Keratinocyte (primary cell): ENCODE results near the gene CXCL10. TPM values are rescaled to one million over a fixed set of nuclear protein-coding genes. Genes with fewer than 3 reads are reported as not detected.

Experiments used
- DNase-seq: peaks from one replicate; pipeline ENCODE4 v3.0.0-alpha.2; 2011; ENCODE audit warnings: low read depth, missing footprints, low spot score
- FAIRE-seq: peaks from 2 replicates; lab custom pipeline; 2011; peaks lifted over from hg19 to GRCh38; lab: Jason Lieb, UNC
- H2AFZ ChIP-seq: 2 replicates; pipeline ENCODE4 v1.6.0; 2012; ENCODE audit warnings: low read length, control low read depth, inconsistent platforms; ENCODE audit not compliant: control insufficient read depth
- H3K27ac ChIP-seq: 2 replicates; pipeline ENCODE4 v1.5.1; 2011; ENCODE audit warnings: low read length; ENCODE audit not compliant: control insufficient read depth, insufficient read depth
- H3K27me3 ChIP-seq: 3 replicates; pipeline ENCODE4 v1.6.0; 2011; ENCODE audit warnings: low read length; ENCODE audit not compliant: control insufficient read depth, insufficient read depth; ENCODE audit errors: extremely low read depth
- H3K36me3 ChIP-seq, 2 experiments: 2 replicates in 1 of 2; 3 replicates in 1 of 2; pipeline ENCODE4 v1.5.1; 2011; ENCODE audit warnings: low read length in 2 of 2, mild to moderate bottlenecking in 1 of 2; ENCODE audit not compliant: control insufficient read depth in 2 of 2, insufficient read depth in 2 of 2; ENCODE audit errors: extremely low read depth in 1 of 2
- H3K4me1 ChIP-seq: 3 replicates; pipeline ENCODE4 v1.5.1; 2011; ENCODE audit warnings: low read length; ENCODE audit not compliant: control insufficient read depth, insufficient read depth; ENCODE audit errors: extremely low read depth
- H3K4me2 ChIP-seq: 3 replicates; pipeline ENCODE4 v1.6.0; 2011; ENCODE audit warnings: low read depth, low read length; ENCODE audit not compliant: control insufficient read depth, insufficient read depth; ENCODE audit errors: extremely low read depth
- H3K4me3 ChIP-seq, 3 experiments: fragments of 200-600 bp in 1 of 3; sonication (generic) in 1 of 3; 2 replicates in 2 of 3; 3 replicates in 1 of 3; pipeline ENCODE4 v1.5.1; 2011 to 2016; ENCODE audit warnings: low read length in 3 of 3, mild to moderate bottlenecking in 3 of 3, control low read depth in 2 of 3, inconsistent platforms in 1 of 3, low read depth in 1 of 3, mixed read lengths in 1 of 3, mixed run types in 1 of 3, moderate library complexity in 1 of 3; ENCODE audit not compliant: control insufficient read depth in 2 of 3, insufficient read depth in 2 of 3; ENCODE audit errors: extremely low read depth in 1 of 3
- H3K79me2 ChIP-seq: 2 replicates; pipeline ENCODE4 v1.6.0; 2012; ENCODE audit warnings: low read length; ENCODE audit not compliant: control insufficient read depth, insufficient read depth
- H3K9ac ChIP-seq: 3 replicates; pipeline ENCODE4 v1.6.0; 2011; ENCODE audit warnings: low read length; ENCODE audit not compliant: control insufficient read depth, insufficient read depth; ENCODE audit errors: extremely low read depth
- H3K9me1 ChIP-seq: 3 replicates; pipeline ENCODE4 v1.6.0; 2011; ENCODE audit warnings: low read length; ENCODE audit not compliant: control insufficient read depth, insufficient read depth; ENCODE audit errors: extremely low read depth
- H3K9me3 ChIP-seq: 2 replicates; pipeline ENCODE4 v1.5.1; 2012; ENCODE audit warnings: low read depth, low read length; ENCODE audit not compliant: control insufficient read depth
- H4K20me1 ChIP-seq: 3 replicates; pipeline ENCODE4 v1.6.0; 2011; ENCODE audit warnings: low read length; ENCODE audit not compliant: control insufficient read depth, insufficient read depth; ENCODE audit errors: extremely low read depth
- EZH2 ChIP-seq: IDR thresholded peaks from one replicate; pipeline ENCODE4 v1.6.1; 2012; ENCODE audit warnings: inconsistent platforms, mild to moderate bottlenecking, low read length, moderate library complexity
- dilution Hi-C: fragments of 300-500 bp; cut with MboI; formaldehyde crosslinking; loops from one replicate; pipeline ENCODE4 v1.7.0; 2020; ENCODE audit warnings: low sequenced_read_pairs; ENCODE audit not compliant: extremely low pct_ligation_motif_present
- polyA plus RNA-seq, 5 experiments: library from polyadenylated mRNA; depleted of rRNA in 3 of 5; stranded (reverse) in 3 of 5; stranded (forward) in 1 of 5; unstranded in 1 of 5; fragments of >200 nt; gene quantifications; 1 replicate in 1 of 5; 2 replicates in 3 of 5; 3 replicates in 1 of 5; pipeline versions ENCODE4 v1.2.1 to v1.2.3, GENCODE V29; 2011 to 2012; ENCODE audit warnings: missing spikeins in 2 of 5, low read depth in 1 of 5, low replicate concordance in 1 of 5
- TF ChIP-seq, protein P1 (sequence below), 3 experiments: IDR thresholded peaks in 1 of 3; conservative IDR thresholded peaks in 1 of 3; optimal IDR thresholded peaks in 1 of 3; 2 replicates in 2 of 3; 3 replicates in 1 of 3; pipeline versions ENCODE3 to v1.5.1; 2011; ENCODE audit warnings: low read length in 3 of 3, mild to moderate bottlenecking in 3 of 3, moderate library complexity in 2 of 3, control low read depth in 1 of 3, inconsistent platforms in 1 of 3; ENCODE audit not compliant: insufficient read depth in 2 of 3; ENCODE audit errors: extremely low read depth in 1 of 3

The CXCL10 gene
- polyA plus RNA-seq, 1 donor (not counting 4 experiments of a cell fraction or from before 2014, with no cell fraction given) = 0.72 TPM

GRCh38 chr4:76007089-76007862, 16.0 kb downstream of the CXCL10 start, which contains the start of gene CXCL9:
CXCL9 (minus strand) TSS chr4:76007509; CDS start chr4:76007449, 60 bp downstream.
- Histone ChIP-seq H3K4me1 (peaks cover 21% of the 10 kb centered on the region), H3K9ac (no peak within 1 kb of the TSS), H2AFZ (no peak within 1 kb of the TSS), H3K9me3 (no peaks in the 10 kb centered on the region), H3K9me1 (no peaks in the 10 kb centered on the region), H3K4me3 (no peak within 1 kb of the TSS), H3K27me3 (no peaks in the 10 kb centered on the region), H3K79me2 (no peaks in the 10 kb centered on the region), H3K36me3 (no peaks in the 10 kb centered on the region), H3K4me2 (peak within 1 kb of the TSS; percentile 49), H3K27ac (no peak within 1 kb of the TSS), H4K20me1 (no peaks in the 10 kb centered on the region)
- TF ChIP-seq EZH2 = no peak
- TF ChIP-seq, protein P1, sequence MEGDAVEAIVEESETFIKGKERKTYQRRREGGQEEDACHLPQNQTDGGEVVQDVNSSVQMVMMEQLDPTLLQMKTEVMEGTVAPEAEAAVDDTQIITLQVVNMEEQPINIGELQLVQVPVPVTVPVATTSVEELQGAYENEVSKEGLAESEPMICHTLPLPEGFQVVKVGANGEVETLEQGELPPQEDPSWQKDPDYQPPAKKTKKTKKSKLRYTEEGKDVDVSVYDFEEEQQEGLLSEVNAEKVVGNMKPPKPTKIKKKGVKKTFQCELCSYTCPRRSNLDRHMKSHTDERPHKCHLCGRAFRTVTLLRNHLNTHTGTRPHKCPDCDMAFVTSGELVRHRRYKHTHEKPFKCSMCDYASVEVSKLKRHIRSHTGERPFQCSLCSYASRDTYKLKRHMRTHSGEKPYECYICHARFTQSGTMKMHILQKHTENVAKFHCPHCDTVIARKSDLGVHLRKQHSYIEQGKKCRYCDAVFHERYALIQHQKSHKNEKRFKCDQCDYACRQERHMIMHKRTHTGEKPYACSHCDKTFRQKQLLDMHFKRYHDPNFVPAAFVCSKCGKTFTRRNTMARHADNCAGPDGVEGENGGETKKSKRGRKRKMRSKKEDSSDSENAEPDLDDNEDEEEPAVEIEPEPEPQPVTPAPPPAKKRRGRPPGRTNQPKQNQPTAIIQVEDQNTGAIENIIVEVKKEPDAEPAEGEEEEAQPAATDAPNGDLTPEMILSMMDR (optimal IDR thresholded peaks at IDR 0.05 in 1 of 3, IDR thresholded peaks at IDR 0.05 in 1 of 3, conservative IDR thresholded peaks at IDR 0.05 in 1 of 3; ENCODE audit: extremely low read depth in 1 of 3, insufficient read depth in 2 of 3, low read length in 3 of 3) = no peak
- DNase-seq = no peak
- dilution Hi-C loops = no loop called here
- peak; percentile 78 for FAIRE-seq

DNA sequence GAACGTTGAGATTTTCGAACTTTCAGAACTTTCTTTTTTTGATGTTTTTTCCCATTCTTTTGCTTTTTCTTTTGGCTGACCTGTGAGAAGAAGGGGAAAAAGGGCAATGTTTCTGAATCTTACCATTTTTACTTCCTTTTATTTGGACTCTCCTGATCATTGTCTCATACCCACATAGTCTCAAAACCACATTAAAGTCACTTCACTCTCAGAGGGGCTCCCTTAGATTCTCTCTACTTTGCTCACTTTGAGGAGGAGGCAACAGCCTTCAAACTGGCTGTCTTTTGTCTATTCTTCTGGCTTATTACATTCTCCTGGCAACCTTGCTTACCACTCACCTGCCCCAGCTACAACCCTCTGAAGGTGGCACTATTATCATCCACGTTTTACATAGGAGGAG, 19.7 kb downstream of the CXCL10 start:
- Histone ChIP-seq H3K79me2 (no peaks in the 10 kb centered on the region), H3K9me1 (no peaks in the 10 kb centered on the region), H3K4me1 (peaks cover 9% of the 10 kb centered on the region), H3K9me3 (no peaks in the 10 kb centered on the region), H3K36me3 (no peaks in the 10 kb centered on the region), H3K27ac (no peak overlapping the region), H3K27me3 (no peaks in the 10 kb centered on the region), H3K4me3 (no peak overlapping the region), H2AFZ (no peak overlapping the region), H3K9ac (no peak overlapping the region), H3K4me2 (no peak overlapping the region), H4K20me1 (no peaks in the 10 kb centered on the region)
- DNase-seq (no peak), FAIRE-seq (no peak)
- dilution Hi-C loops = no loop called here
- no peak for TF ChIP-seq EZH2
- TF ChIP-seq, protein P1 (optimal IDR thresholded peaks at IDR 0.05 in 1 of 3, IDR thresholded peaks at IDR 0.05 in 1 of 3, conservative IDR thresholded peaks at IDR 0.05 in 1 of 3; ENCODE audit: extremely low read depth in 1 of 3, insufficient read depth in 2 of 3, low read length in 3 of 3) = no peak
